Esophagus muscularis mucosa (tissue), 4 donors: ENCODE results near the gene ZNF493.

Experiments
- CTCF ChIP-seq, 3 experiments: fragments of 200-600 bp in 2 of 3; fragments of 450-650 bp in 1 of 3; sonication (generic) in 2 of 3; IDR thresholded peaks; one replicate each; pipeline ENCODE4 v1.5.1; 2017 to 2019; ENCODE audit warnings: antibody characterized with exemption in 3 of 3, mild to moderate bottlenecking in 2 of 3, moderate library complexity in 1 of 3
- EP300 ChIP-seq: sonication (generic); formaldehyde crosslinking; IDR thresholded peaks from one replicate; pipeline ENCODE4 v1.6.1; 2017; ENCODE audit warnings: antibody characterized with exemption
- POLR2A ChIP-seq: fragments of 450-650 bp; IDR thresholded peaks from one replicate; pipeline ENCODE4 v1.6.1; 2017; ENCODE audit warnings: antibody characterized with exemption, moderate library complexity, mild to moderate bottlenecking, low read depth
- POLR2AphosphoS5 ChIP-seq, 2 donors: sonication (generic); formaldehyde crosslinking; IDR thresholded peaks; one replicate each; pipeline ENCODE4 v1.6.1; 2017; ENCODE audit warnings: antibody characterized with exemption in 2 of 2

- no peak for TF ChIP-seq CTCF (IDR thresholded peaks at IDR 0.05)
- TF ChIP-seq EP300, result no peak
- TF ChIP-seq POLR2AphosphoS5 (IDR thresholded peaks at IDR 0.05), result no peak
- no peak for TF ChIP-seq POLR2A
Observed at GRCh38 chr19:21434967-21435544, 38.1 kb downstream of the ZNF493 start.
